GM23338 (cell line): ENCODE results near the gene MIF. TPM values are rescaled to one million over a fixed set of nuclear protein-coding genes. Genes with fewer than 3 reads are reported as not detected.

Experiments
- polyA plus RNA-seq: library from polyadenylated mRNA; unstranded; fragments of >200 nt; fragmentation: Nextera tagmentation; extraction: Ambion mirVana; gene quantifications from 2 replicates; pipeline ENCODE4 v1.2.1, GENCODE V29; 2016
- small RNA-seq: library from RNA; depleted of rRNA; stranded (forward); fragments of <200 nt; gene quantifications from one replicate; pipeline ENCODE3, GENCODE V24; 2014; ENCODE audit warnings: low replicate concordance
- total RNA-seq: library from RNA; depleted of rRNA; stranded (reverse); fragments of >200 nt; shearing (Covaris generic); gene quantifications from 2 replicates; pipeline ENCODE4 v1.2.3, GENCODE V29; 2014; rRNA removed

Gene MIF
- total and polyA plus RNA-seq, 2 experiments from 2014 or later, result 800 to 5,205 TPM

Small RNA genes within 50 kb of the gene (small RNA-seq; reads per million reads assigned to genes)
- not detected for gene RN7SL268P

Other genes starting within 250 kb of the MIF start
- gene RGL4, start 203.4 kb upstream of the MIF start, total RNA-seq, result not detected in 2 replicates
- gene RGL4, start 203.4 kb upstream of the MIF start, polyA plus RNA-seq, result 0.07 and 0.16 TPM in 2 replicates
- gene ZNF70, start 143.3 kb upstream of the MIF start, total RNA-seq, result 2.6 TPM in 2 replicates
- 0.19 and 0.45 TPM in 2 replicates for gene ZNF70, start 143.3 kb upstream of the MIF start, polyA plus RNA-seq
- not detected in 2 replicates for gene VPREB3, start 140.0 kb upstream of the MIF start, total RNA-seq
- 1.1 and 2.1 TPM in 2 replicates for gene VPREB3, start 140.0 kb upstream of the MIF start, polyA plus RNA-seq
- gene C22orf15, start 131.4 kb upstream of the MIF start, total RNA-seq, result 3.6 and 5.7 TPM in 2 replicates
- 9.3 and 10.1 TPM in 2 replicates for gene C22orf15, start 131.4 kb upstream of the MIF start, polyA plus RNA-seq
- gene CHCHD10, start 126.4 kb upstream of the MIF start, total RNA-seq, result 1.2 and 11.4 TPM in 2 replicates
- 101 and 113 TPM in 2 replicates for gene CHCHD10, start 126.4 kb upstream of the MIF start, polyA plus RNA-seq
- gene MMP11, start 121.5 kb upstream of the MIF start, total RNA-seq, result 12.1 and 17.4 TPM in 2 replicates
- gene MMP11, start 121.5 kb upstream of the MIF start, polyA plus RNA-seq, result 4.9 and 5.3 TPM in 2 replicates
- 115 and 132 TPM in 2 replicates for gene SMARCB1, start 107.4 kb upstream of the MIF start, total RNA-seq
- gene SMARCB1, start 107.4 kb upstream of the MIF start, polyA plus RNA-seq, result 113 and 114 TPM in 2 replicates
- gene DERL3, start 55.4 kb upstream of the MIF start, total RNA-seq, result 10.6 and 13.6 TPM in 2 replicates
- gene DERL3, start 55.4 kb upstream of the MIF start, polyA plus RNA-seq, result 16.6 and 19.5 TPM in 2 replicates
- gene SLC2A11, start 36.5 kb upstream of the MIF start, total RNA-seq, result 15.1 and 21.8 TPM in 2 replicates
- gene SLC2A11, start 36.5 kb upstream of the MIF start, polyA plus RNA-seq, result 7.1 and 7.4 TPM in 2 replicates
- gene GSTT2B, start 66.8 kb downstream of the MIF start, total RNA-seq, result 5.7 TPM in 2 replicates
- 16.4 and 17.2 TPM in 2 replicates for gene GSTT2B, start 66.8 kb downstream of the MIF start, polyA plus RNA-seq
- 1.5 and 2.1 TPM in 2 replicates for gene DDTL, start 72.5 kb downstream of the MIF start, total RNA-seq
- 3.3 and 3.7 TPM in 2 replicates for gene DDTL, start 72.5 kb downstream of the MIF start, polyA plus RNA-seq
- 124 and 150 TPM in 2 replicates for gene DDT, start 80.1 kb downstream of the MIF start, total RNA-seq
- 216 and 232 TPM in 2 replicates for gene DDT, start 80.1 kb downstream of the MIF start, polyA plus RNA-seq
- not detected in 2 replicates for gene GSTT2, start 85.8 kb downstream of the MIF start, total RNA-seq
- 0.44 and 1.3 TPM in 2 replicates for gene GSTT2, start 85.8 kb downstream of the MIF start, polyA plus RNA-seq
- not detected in 2 replicates for gene GSTT4, start 111.1 kb downstream of the MIF start, total RNA-seq
- gene GSTT4, start 111.1 kb downstream of the MIF start, polyA plus RNA-seq, result not detected in 2 replicates
- gene CABIN1, start 116.9 kb downstream of the MIF start, total RNA-seq, result 61.2 and 65.3 TPM in 2 replicates
- gene CABIN1, start 116.9 kb downstream of the MIF start, polyA plus RNA-seq, result 27.4 and 28.2 TPM in 2 replicates